WERI-Rb-1 (cell line): Measurements from ENCODE around the gene POU2F2.

Source experiments
- DNase-seq: peaks from one replicate; pipeline ENCODE4 v3.0.0-alpha.2; 2020
- H3K27ac ChIP-seq: fragments of 250-450 bp; sonication (Bioruptor Pico); 2 replicates; pipeline ENCODE4 v1.5.1; 2020; ENCODE audit warnings: mild to moderate bottlenecking, moderate library complexity
- H3K27me3 ChIP-seq: fragments of 250-450 bp; sonication (Bioruptor Pico); 2 replicates; pipeline ENCODE4 v1.5.1; 2021; ENCODE audit warnings: mild to moderate bottlenecking, low read depth, moderate library complexity; ENCODE audit not compliant: insufficient read depth, severe bottlenecking
- H3K36me3 ChIP-seq: fragments of 250-450 bp; sonication (Bioruptor Pico); 2 replicates; pipeline ENCODE4 v1.5.1; 2020; ENCODE audit warnings: mild to moderate bottlenecking, moderate library complexity
- H3K4me3 ChIP-seq: 2 replicates; pipeline ENCODE4 v1.5.1; 2011; ENCODE audit warnings: low read depth, mild to moderate bottlenecking, control low read depth, low read length
- H3K9me3 ChIP-seq: fragments of 250-450 bp; sonication (Bioruptor Pico); 2 replicates; pipeline ENCODE4 v1.5.1; 2021; ENCODE audit warnings: mild to moderate bottlenecking, moderate library complexity; ENCODE audit not compliant: severe bottlenecking
- CTCF ChIP-seq: IDR thresholded peaks from 2 replicates; pipeline ENCODE4 v1.5.1; 2011; ENCODE audit warnings: low read depth, mild to moderate bottlenecking, control low read depth, inconsistent platforms, low read length

The POU2F2 gene

GRCh38 chr19:42154471-42155323 is 22.5 kb upstream of the POU2F2 start:
- no peak for DNase-seq
- Histone ChIP-seq H3K27ac (peak overlapping the region; percentile 50), H3K27me3 (no peaks in the 10 kb centered on the region), H3K9me3 (no peaks in the 10 kb centered on the region), H3K4me3 (no peak overlapping the region), H3K36me3 (no peaks in the 10 kb centered on the region)
- no peak for TF ChIP-seq CTCF

- Histone ChIP-seq H3K27me3 (no peaks in the 10 kb centered on the region), H3K27ac (peak overlapping the region; percentile 87), H3K36me3 (no peaks in the 10 kb centered on the region), H3K9me3 (no peaks in the 10 kb centered on the region), H3K4me3 (no peak overlapping the region)
- no peak for TF ChIP-seq CTCF
- DNase-seq, result no peak
Observed at GRCh38 chr19:42153672-42154433, 21.6 kb upstream of the POU2F2 start.

GRCh38 chr19:42152910-42153671 is 20.8 kb upstream of the POU2F2 start:
- no peak for TF ChIP-seq CTCF
- no peaks in the 10 kb centered on the region for H3K36me3 ChIP-seq
- H3K27me3 ChIP-seq, result no peaks in the 10 kb centered on the region
- H3K4me3 ChIP-seq, result no peak overlapping the region
- peak overlapping the region; percentile 87 for H3K27ac ChIP-seq
- no peaks in the 10 kb centered on the region for H3K9me3 ChIP-seq
- no peak for DNase-seq

GRCh38 chr19:42151782-42152684 is 19.8 kb upstream of the POU2F2 start:
- Histone ChIP-seq H3K27me3 (no peaks in the 10 kb centered on the region), H3K4me3 (no peak overlapping the region), H3K36me3 (no peaks in the 10 kb centered on the region), H3K27ac (peak overlapping the region; percentile 87), H3K9me3 (no peaks in the 10 kb centered on the region)
- DNase-seq, result no peak
- no peak for TF ChIP-seq CTCF

GRCh38 chr19:42150911-42151361 is 18.7 kb upstream of the POU2F2 start:
- H3K27me3 ChIP-seq, result no peaks in the 10 kb centered on the region
- TF ChIP-seq CTCF, result no peak
- H3K27ac ChIP-seq, result peak overlapping the region; percentile 87
- no peaks in the 10 kb centered on the region for H3K9me3 ChIP-seq
- no peaks in the 10 kb centered on the region for H3K36me3 ChIP-seq
- DNase-seq, result peak; percentile 44
- no peak overlapping the region for H3K4me3 ChIP-seq
